Neuronal stem cell (in vitro differentiated cells): ENCODE data around the gene MSANTD3.

Source experiments
- DNase-seq: peaks from one replicate; pipeline ENCODE4 v3.0.0-alpha.2; 2013; ENCODE audit warnings: low spot score
- H2AFZ ChIP-seq: one replicate; pipeline ENCODE4 v1.6.1; 2013; ENCODE audit warnings: mild to moderate bottlenecking, low read length, inconsistent platforms
- H2AK5ac ChIP-seq: 2 replicates; pipeline ENCODE4 v1.6.1; 2013; ENCODE audit warnings: low read depth, mild to moderate bottlenecking, inconsistent platforms, low read length, moderate library complexity, mixed read lengths
- H2BK120ac ChIP-seq: 2 replicates; pipeline ENCODE4 v1.6.1; 2013; ENCODE audit warnings: low read depth, mild to moderate bottlenecking, inconsistent platforms, low read length, moderate library complexity, mixed read lengths
- H2BK12ac ChIP-seq: one replicate; pipeline ENCODE4 v1.6.1; 2013; ENCODE audit warnings: low read length, inconsistent platforms
- H2BK15ac ChIP-seq: 2 replicates; pipeline ENCODE4 v1.6.1; 2013; ENCODE audit warnings: mild to moderate bottlenecking, low read length, inconsistent platforms, mixed read lengths
- H2BK5ac ChIP-seq: one replicate; pipeline ENCODE4 v1.6.1; 2013; ENCODE audit warnings: inconsistent platforms, mild to moderate bottlenecking, low read length, moderate library complexity
- H3K14ac ChIP-seq: one replicate; pipeline ENCODE4 v1.6.1; 2013; ENCODE audit warnings: low read length, inconsistent platforms
- H3K18ac ChIP-seq: 2 replicates; pipeline ENCODE4 v1.6.1; 2013; ENCODE audit warnings: low read length, inconsistent platforms
- H3K23ac ChIP-seq: 2 replicates; pipeline ENCODE4 v1.6.1; 2013; ENCODE audit warnings: low read depth, mild to moderate bottlenecking, mixed read lengths, low read length, inconsistent platforms; ENCODE audit not compliant: poor library complexity
- H3K27ac ChIP-seq: replicated peaks from 3 replicates; pipeline ENCODE4 v1.5.1; 2013; ENCODE audit warnings: low read length, inconsistent platforms
- H3K27me3 ChIP-seq, 3 experiments: 2 replicates each; pipeline ENCODE4 v1.6.1; 2013; ENCODE audit warnings: low read length in 3 of 3, mild to moderate bottlenecking in 2 of 3, inconsistent platforms in 1 of 3, low read depth in 1 of 3, mixed read lengths in 1 of 3, moderate library complexity in 1 of 3; ENCODE audit not compliant: control insufficient read depth in 3 of 3, insufficient read depth in 3 of 3
- H3K36me3 ChIP-seq, 2 donors: replicated peaks in 1 of 2; 2 replicates each; pipeline ENCODE4 v1.6.1; 2013; ENCODE audit warnings: low read length in 2 of 2; ENCODE audit not compliant: control insufficient read depth in 2 of 2, insufficient read depth in 2 of 2
- H3K4ac ChIP-seq: 2 replicates; pipeline ENCODE4 v1.6.1; 2013; ENCODE audit warnings: inconsistent platforms, mild to moderate bottlenecking, low read length, moderate library complexity
- H3K4me1 ChIP-seq, 2 donors: 1 replicate in 1 of 2; 2 replicates in 1 of 2; pipeline ENCODE4 v1.6.1; 2013; ENCODE audit warnings: low read length in 2 of 2, low read depth in 1 of 2; ENCODE audit not compliant: control insufficient read depth in 2 of 2, insufficient read depth in 1 of 2
- H3K4me2 ChIP-seq: one replicate; pipeline ENCODE4 v1.6.1; 2013; ENCODE audit warnings: mild to moderate bottlenecking, low read length, inconsistent platforms; ENCODE audit not compliant: insufficient read depth, poor library complexity, severe bottlenecking
- H3K4me3 ChIP-seq, 2 donors: 2 replicates each; pipeline ENCODE4 v1.5.1; 2013; ENCODE audit warnings: low read length in 2 of 2, mild to moderate bottlenecking in 2 of 2, inconsistent platforms in 1 of 2, moderate library complexity in 1 of 2
- H3K79me1 ChIP-seq: one replicate; pipeline ENCODE4 v1.6.1; 2013; ENCODE audit warnings: low read depth, mild to moderate bottlenecking, inconsistent platforms, low read length, moderate library complexity
- H3K9ac ChIP-seq: one replicate; pipeline ENCODE4 v1.6.1; 2013; ENCODE audit warnings: mild to moderate bottlenecking, low read depth, low read length, inconsistent platforms; ENCODE audit not compliant: poor library complexity
- H3K9me3 ChIP-seq, 2 donors: replicated peaks in 1 of 2; 2 replicates each; pipeline versions ENCODE3 to v1.6.1; 2013; ENCODE audit warnings: low read length in 2 of 2, mild to moderate bottlenecking in 2 of 2, inconsistent platforms in 1 of 2, low read depth in 1 of 2, mixed read lengths in 1 of 2, moderate library complexity in 1 of 2; ENCODE audit not compliant: control insufficient read depth in 2 of 2, insufficient read depth in 1 of 2
- H4K8ac ChIP-seq: one replicate; pipeline ENCODE4 v1.6.1; 2013; ENCODE audit warnings: low read depth, mild to moderate bottlenecking, inconsistent platforms, low read length, moderate library complexity
- H4K91ac ChIP-seq: one replicate; pipeline ENCODE4 v1.6.1; 2013; ENCODE audit warnings: low read length, low read depth, mild to moderate bottlenecking, inconsistent platforms; ENCODE audit not compliant: poor library complexity
- WGBS, 2 donors: extraction: QIAGEN DNeasy Blood & Tissue Kit; methylation state at CpG; one replicate each; pipeline ENCODE4 v1.1.7; 2013; ENCODE audit warnings: missing lambda C conversion rate in 2 of 2, mixed read lengths in 1 of 2; ENCODE audit not compliant: insufficient read length in 2 of 2, insufficient replicate concordance in 1 of 2; ENCODE audit errors: extremely low coverage in 2 of 2; 5-methylcytosine and 5-hydroxymethylcytosine counted together

The MSANTD3 gene

DNA sequence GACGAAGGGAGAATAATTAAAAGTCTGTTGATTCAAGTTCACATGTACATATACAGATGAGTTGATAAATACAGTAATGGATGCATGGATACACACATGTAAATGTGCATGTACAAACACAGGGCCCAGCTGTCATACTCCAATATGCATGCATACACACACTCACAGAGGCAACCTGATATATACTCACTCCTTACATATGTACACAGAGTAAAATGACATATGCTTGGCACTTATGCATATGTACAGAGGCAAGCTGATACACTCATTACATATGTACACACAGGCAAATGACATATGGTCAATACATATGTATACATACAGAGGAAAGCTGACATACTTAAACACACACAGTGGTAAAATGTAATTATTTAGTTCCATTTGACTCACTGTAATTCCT, 38.8 kb downstream of the MSANTD3 start:
- Histone ChIP-seq H3K18ac (no peak overlapping the region), H3K9me3 (no peaks in the 10 kb centered on the region), H4K91ac (no peak overlapping the region), H3K4me1 (peaks cover 3 to 4% of the 10 kb centered on the region in 2 donors), H4K8ac (no peak overlapping the region), H3K9ac (no peak overlapping the region), H3K27me3 (no peaks in the 10 kb centered on the region), H2AK5ac (no peak overlapping the region), H2BK5ac (no peak overlapping the region), H3K27ac (no peak overlapping the region), H2BK15ac (no peak overlapping the region), H3K14ac (no peak overlapping the region), H3K36me3 (no peaks in the 10 kb centered on the region), H2BK12ac (no peak overlapping the region), H3K4me2 (no peak overlapping the region), H3K4me3 (no peak overlapping the region), H3K79me1 (no peaks in the 10 kb centered on the region), H2AFZ (no peak overlapping the region), H3K23ac (no peak overlapping the region), H2BK120ac (no peak overlapping the region), H3K4ac (no peak overlapping the region)
- WGBS, 2 donors, result no CpG with 5 or more reads among the region's 1 CpG
- DNase-seq, result no peak

DNA sequence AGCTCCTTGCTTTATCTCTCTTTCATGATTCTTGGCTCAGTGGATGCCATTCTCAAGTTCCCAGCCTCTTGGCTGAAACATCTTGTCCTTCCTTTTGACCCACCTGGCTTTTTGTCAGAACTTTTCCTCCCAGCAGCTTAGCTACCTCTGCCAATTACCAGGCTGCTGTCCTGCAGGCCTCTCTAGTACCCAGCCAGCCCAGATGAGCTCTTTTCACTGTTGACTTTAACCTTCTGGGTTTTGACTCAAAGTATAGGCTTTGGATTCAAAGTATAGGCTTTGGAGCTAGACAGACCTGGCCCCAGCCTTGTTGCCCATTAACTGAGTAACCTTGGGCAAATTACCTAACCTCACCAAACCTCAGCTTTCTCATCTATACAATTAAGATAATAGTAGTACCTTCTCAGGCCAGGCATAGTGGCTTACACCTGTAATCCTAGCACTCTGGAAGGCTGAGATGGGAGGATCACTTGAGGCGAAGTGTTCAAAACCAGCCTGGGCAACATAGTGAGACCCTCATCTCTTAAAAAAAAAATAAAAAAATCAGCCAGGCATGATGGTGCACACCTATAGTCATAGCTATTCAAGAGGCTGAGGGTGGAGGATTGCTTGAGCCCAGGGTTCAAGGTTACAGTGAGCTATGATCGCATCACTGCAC, 39.4 kb downstream of the MSANTD3 start:
- no peak overlapping the region for H2BK12ac ChIP-seq
- H3K4me1 ChIP-seq, result peaks cover 4% of the 10 kb centered on the region in 2 donors
- no peak overlapping the region for H3K14ac ChIP-seq
- no peak overlapping the region for H3K27ac ChIP-seq
- H3K9me3 ChIP-seq, result no peaks in the 10 kb centered on the region
- no peak overlapping the region for H2AFZ ChIP-seq
- no peak overlapping the region for H3K23ac ChIP-seq
- no peaks in the 10 kb centered on the region for H3K27me3 ChIP-seq
- no peak overlapping the region for H4K8ac ChIP-seq
- H2BK5ac ChIP-seq, result no peak overlapping the region
- H3K79me1 ChIP-seq, result no peaks in the 10 kb centered on the region
- no peak overlapping the region for H2BK15ac ChIP-seq
- no peak overlapping the region for H4K91ac ChIP-seq
- H2AK5ac ChIP-seq, result no peak overlapping the region
- no peak overlapping the region for H3K18ac ChIP-seq
- no peak overlapping the region for H3K4ac ChIP-seq
- WGBS, 2 donors, result no CpG with 5 or more reads among the region's 2 CpGs
- no peaks in the 10 kb centered on the region for H3K36me3 ChIP-seq
- H3K4me2 ChIP-seq, result no peak overlapping the region
- no peak for DNase-seq
- H3K9ac ChIP-seq, result no peak overlapping the region
- H3K4me3 ChIP-seq, result no peak overlapping the region
- H2BK120ac ChIP-seq, result no peak overlapping the region

DNA sequence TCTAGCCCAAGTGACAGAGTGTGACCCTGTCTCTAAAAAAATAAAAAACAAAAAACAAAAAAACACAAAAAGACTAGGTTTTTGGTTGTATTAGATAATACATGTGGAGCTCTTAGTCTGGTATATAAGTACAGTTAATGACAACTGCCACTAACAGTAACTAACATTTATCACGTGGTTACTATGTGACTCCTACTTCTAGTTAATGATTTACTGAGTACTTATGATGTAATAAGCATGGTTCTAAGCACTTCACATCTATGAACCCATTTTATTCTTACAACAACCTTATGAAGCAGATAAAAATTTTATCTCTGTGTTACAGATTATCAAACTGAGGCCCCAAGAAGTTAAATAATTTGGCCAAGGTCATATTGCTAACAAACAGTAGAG, 39.9 kb downstream of the MSANTD3 start:
- peaks cover 4% of the 10 kb centered on the region in 2 donors for H3K4me1 ChIP-seq
- H3K4me2 ChIP-seq, result no peak overlapping the region
- no peak overlapping the region for H3K23ac ChIP-seq
- H2BK120ac ChIP-seq, result no peak overlapping the region
- no peak overlapping the region for H4K8ac ChIP-seq
- H3K9me3 ChIP-seq, result no peaks in the 10 kb centered on the region
- no peak overlapping the region for H3K27ac ChIP-seq
- H3K36me3 ChIP-seq, result no peaks in the 10 kb centered on the region
- H4K91ac ChIP-seq, result no peak overlapping the region
- H3K27me3 ChIP-seq, result no peaks in the 10 kb centered on the region
- no peak overlapping the region for H3K14ac ChIP-seq
- H2BK15ac ChIP-seq, result no peak overlapping the region
- no peak overlapping the region for H3K4me3 ChIP-seq
- DNase-seq, result no peak
- no peak overlapping the region for H2BK5ac ChIP-seq
- H3K4ac ChIP-seq, result no peak overlapping the region
- no peak overlapping the region for H3K18ac ChIP-seq
- no peak overlapping the region for H2AFZ ChIP-seq
- no peak overlapping the region for H3K9ac ChIP-seq
- H2BK12ac ChIP-seq, result no peak overlapping the region
- WGBS, 2 donors, result no CpG with 5 or more reads among the region's 1 CpG
- no peak overlapping the region for H2AK5ac ChIP-seq
- H3K79me1 ChIP-seq, result no peaks in the 10 kb centered on the region

DNA sequence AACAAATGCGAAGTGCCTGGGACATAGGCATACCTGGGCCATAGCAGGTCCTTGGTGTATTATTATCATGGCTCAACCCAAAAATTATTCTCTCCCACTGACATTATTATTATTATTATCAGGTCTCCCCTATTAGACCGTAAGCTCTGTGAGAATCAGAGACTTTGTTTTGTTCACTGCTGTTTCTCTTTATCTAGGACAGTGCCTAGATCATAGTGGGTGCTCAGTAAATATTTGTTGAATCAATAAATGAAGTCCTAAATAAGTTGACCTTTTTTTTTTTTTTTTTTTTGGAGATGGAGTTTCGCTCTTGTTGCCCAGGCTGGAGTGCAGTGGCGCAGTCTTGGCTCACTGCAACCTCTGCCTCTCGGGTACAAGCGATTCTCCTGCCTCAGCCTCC, 41.1 kb downstream of the MSANTD3 start:
- no peak overlapping the region for H4K91ac ChIP-seq
- no peaks in the 10 kb centered on the region for H3K9me3 ChIP-seq

More for the DNA sequence above, 41.1 kb downstream of the MSANTD3 start:
- Histone ChIP-seq H3K27me3 (no peaks in the 10 kb centered on the region), H3K4me1 (peaks cover 8 to 9% of the 10 kb centered on the region in 2 donors), H3K14ac (no peak overlapping the region), H2BK15ac (no peak overlapping the region), H3K4me2 (no peak overlapping the region), H3K4me3 (no peak overlapping the region), H3K9ac (no peak overlapping the region), H3K36me3 (no peaks in the 10 kb centered on the region), H2AK5ac (no peak overlapping the region), H3K23ac (no peak overlapping the region), H2BK12ac (no peak overlapping the region), H2AFZ (no peak overlapping the region), H2BK5ac (no peak overlapping the region), H3K79me1 (no peaks in the 10 kb centered on the region), H3K27ac (no peak overlapping the region), H3K18ac (no peak overlapping the region), H3K4ac (no peak overlapping the region), H2BK120ac (no peak overlapping the region), H4K8ac (no peak overlapping the region)
- no CpG with 5 or more reads among the region's 6 CpGs for WGBS, 2 donors
- no peak for DNase-seq
